ENCODE measurements around the gene FSTL4. TPM values are rescaled to one million over a fixed set of nuclear protein-coding genes. Genes with fewer than 3 reads are reported as not detected.

FSTL4 gene
- total and polyA plus RNA-seq, 4 donors: 0.08 to 1.4 (median 0.31) TPM

- no peaks in the 10 kb centered on the region for H3K9me3 ChIP-seq (ENCODE audit: control insufficient read depth in 4 of 4, insufficient read depth in 3 of 4, low read length in 3 of 4)
- WGBS, 2 donors: 89 to 92% methylated on average over 10 of the region's 10 CpGs
- ATAC-seq (ENCODE audit: insufficient read depth, low FRiP score): no peak
- no peak overlapping the region for H3K9ac ChIP-seq (ENCODE audit: insufficient read depth in 1 of 2, low read length in 2 of 2)
- no peaks in the 10 kb centered on the region for H3K36me3 ChIP-seq (ENCODE audit: control insufficient read depth in 4 of 4, insufficient read depth in 4 of 4, low read length in 4 of 4)
- H3K4me1 ChIP-seq (ENCODE audit: control insufficient read depth in 5 of 5, insufficient read depth in 5 of 5, low read length in 5 of 5): peaks cover 0 to 13% (median 4%) of the 10 kb centered on the region in 5 donors
- TF ChIP-seq, protein P1, sequence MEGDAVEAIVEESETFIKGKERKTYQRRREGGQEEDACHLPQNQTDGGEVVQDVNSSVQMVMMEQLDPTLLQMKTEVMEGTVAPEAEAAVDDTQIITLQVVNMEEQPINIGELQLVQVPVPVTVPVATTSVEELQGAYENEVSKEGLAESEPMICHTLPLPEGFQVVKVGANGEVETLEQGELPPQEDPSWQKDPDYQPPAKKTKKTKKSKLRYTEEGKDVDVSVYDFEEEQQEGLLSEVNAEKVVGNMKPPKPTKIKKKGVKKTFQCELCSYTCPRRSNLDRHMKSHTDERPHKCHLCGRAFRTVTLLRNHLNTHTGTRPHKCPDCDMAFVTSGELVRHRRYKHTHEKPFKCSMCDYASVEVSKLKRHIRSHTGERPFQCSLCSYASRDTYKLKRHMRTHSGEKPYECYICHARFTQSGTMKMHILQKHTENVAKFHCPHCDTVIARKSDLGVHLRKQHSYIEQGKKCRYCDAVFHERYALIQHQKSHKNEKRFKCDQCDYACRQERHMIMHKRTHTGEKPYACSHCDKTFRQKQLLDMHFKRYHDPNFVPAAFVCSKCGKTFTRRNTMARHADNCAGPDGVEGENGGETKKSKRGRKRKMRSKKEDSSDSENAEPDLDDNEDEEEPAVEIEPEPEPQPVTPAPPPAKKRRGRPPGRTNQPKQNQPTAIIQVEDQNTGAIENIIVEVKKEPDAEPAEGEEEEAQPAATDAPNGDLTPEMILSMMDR (IDR thresholded peaks at IDR 0.05; ENCODE audit: control extremely low read depth, extremely low read depth): no peak
- H3K4me3 ChIP-seq: no peak overlapping the region
- DNase-seq: no peak
- H3K27ac ChIP-seq (ENCODE audit: low read depth in 1 of 2, low read length in 1 of 2): no peak overlapping the region
- no peaks in the 10 kb centered on the region for H3K27me3 ChIP-seq (ENCODE audit: control insufficient read depth in 3 of 3, insufficient read depth in 3 of 3, low read length in 2 of 3)
Measured at GRCh38 chr5:133480866-133481265, 131.5 kb downstream of the FSTL4 start.

- H3K27ac ChIP-seq (ENCODE audit: low read depth in 1 of 2, low read length in 1 of 2): no peak overlapping the region
Measured at GRCh38 chr5:133480366-133480765, 132.0 kb downstream of the FSTL4 start.

GRCh38 chr5:133478199-133478985, 133.9 kb downstream of the FSTL4 start:
- no peak overlapping the region for H3K4me3 ChIP-seq
- H3K9me3 ChIP-seq (ENCODE audit: control insufficient read depth in 4 of 4, insufficient read depth in 3 of 4, low read length in 3 of 4): no peaks in the 10 kb centered on the region
- DNase-seq (no peak), ATAC-seq (ENCODE audit: insufficient read depth, low FRiP score) (no peak)
- TF ChIP-seq, protein P1 (IDR thresholded peaks at IDR 0.05; ENCODE audit: control extremely low read depth, extremely low read depth): no peak
- 56 to 71% methylated on average over 10 of the region's 10 CpGs for WGBS, 2 donors
- no peak overlapping the region for H3K9ac ChIP-seq (ENCODE audit: insufficient read depth in 1 of 2, low read length in 2 of 2)
- no peak overlapping the region for H3K27ac ChIP-seq (ENCODE audit: low read depth in 1 of 2, low read length in 1 of 2)
- no peaks in the 10 kb centered on the region for H3K36me3 ChIP-seq (ENCODE audit: control insufficient read depth in 4 of 4, insufficient read depth in 4 of 4, low read length in 4 of 4)
- H3K4me1 ChIP-seq (ENCODE audit: control insufficient read depth in 5 of 5, insufficient read depth in 5 of 5, low read length in 5 of 5): peaks cover 0 to 7% (median 0%) of the 10 kb centered on the region in 5 donors
- H3K27me3 ChIP-seq (ENCODE audit: control insufficient read depth in 3 of 3, insufficient read depth in 3 of 3, low read length in 2 of 3): no peaks in the 10 kb centered on the region

More at GRCh38 chr5:133480366-133480765, 132.0 kb downstream of the FSTL4 start:
- Histone ChIP-seq H3K9ac (ENCODE audit: insufficient read depth in 1 of 2, low read length in 2 of 2) (no peak overlapping the region), H3K4me1 (ENCODE audit: control insufficient read depth in 5 of 5, insufficient read depth in 5 of 5, low read length in 5 of 5) (peaks cover 0 to 13% (median 3%) of the 10 kb centered on the region in 5 donors), H3K9me3 (ENCODE audit: control insufficient read depth in 4 of 4, insufficient read depth in 3 of 4, low read length in 3 of 4) (no peaks in the 10 kb centered on the region), H3K4me3 (no peak overlapping the region), H3K27me3 (ENCODE audit: control insufficient read depth in 3 of 3, insufficient read depth in 3 of 3, low read length in 2 of 3) (no peaks in the 10 kb centered on the region), H3K36me3 (ENCODE audit: control insufficient read depth in 4 of 4, insufficient read depth in 4 of 4, low read length in 4 of 4) (no peaks in the 10 kb centered on the region)
- ATAC-seq (ENCODE audit: insufficient read depth, low FRiP score) (no peak), DNase-seq (no peak)
- TF ChIP-seq, protein P1 (IDR thresholded peaks at IDR 0.05; ENCODE audit: control extremely low read depth, extremely low read depth): no peak
- 74 to 86% methylated on average over 9 of the region's 9 CpGs for WGBS, 2 donors
